Endothelial cell of umbilical vein (primary cell): ENCODE measurements around the gene IRF2. TPM values are rescaled to one million over a fixed set of nuclear protein-coding genes. Genes with fewer than 3 reads are reported as not detected.

ENCODE experiments used
- BruUV-seq: library from RNA; stranded (reverse); fragments of 400-500 nt; replicated peaks from 2 replicates; lab custom pipeline; 2021; lab: Mats Ljungman, UMichigan
- CTCF ChIA-PET: fragments of 300-600, 350-600 bp; sonication (Branson Sonifier 250); formaldehyde crosslinking; loops from one replicate; lab custom pipeline; 2021; ENCODE audit warnings: antibody characterized with exemption, inconsistent platforms; lab: Charles Lee
- POLR2A ChIA-PET: fragments of 300-600, 350-600 bp; sonication (Branson Sonifier 250); formaldehyde crosslinking; loops from one replicate; lab custom pipeline; 2021; ENCODE audit warnings: antibody characterized with exemption, inconsistent platforms; lab: Charles Lee
- DNase-seq: peaks from one replicate; pipeline ENCODE4 v3.0.0-alpha.2; 2011; ENCODE audit warnings: low read depth, low spot score
- FAIRE-seq: peaks from 2 replicates; lab custom pipeline; 2011; peaks lifted over from hg19 to GRCh38; lab: Jason Lieb, UNC
- H2AFZ ChIP-seq: 2 replicates; pipeline ENCODE4 v1.6.0; 2012; ENCODE audit warnings: low read depth, low read length, control low read depth, inconsistent platforms
- H3K27ac ChIP-seq: 2 replicates; pipeline ENCODE4 v1.5.1; 2011; ENCODE audit warnings: low read depth, mild to moderate bottlenecking, control low read depth, low read length, moderate library complexity; ENCODE audit not compliant: insufficient read depth
- H3K27me3 ChIP-seq, 2 experiments: 2 replicates each; pipeline versions ENCODE4 v1.6.0 to v1.6.1; 2011; ENCODE audit warnings: low read length in 2 of 2, mixed read lengths in 1 of 2; ENCODE audit not compliant: control insufficient read depth in 2 of 2, insufficient read depth in 2 of 2
- H3K36me3 ChIP-seq, 2 experiments: 2 replicates in 1 of 2; 3 replicates in 1 of 2; pipeline ENCODE4 v1.5.1; 2011; ENCODE audit warnings: low read length in 2 of 2, mild to moderate bottlenecking in 1 of 2, moderate library complexity in 1 of 2; ENCODE audit not compliant: control insufficient read depth in 2 of 2, insufficient read depth in 2 of 2; ENCODE audit errors: extremely low read depth in 1 of 2
- H3K4me1 ChIP-seq: 3 replicates; pipeline ENCODE4 v1.5.1; 2011; ENCODE audit warnings: mild to moderate bottlenecking, low read length; ENCODE audit not compliant: control insufficient read depth, insufficient read depth; ENCODE audit errors: extremely low read depth
- H3K4me2 ChIP-seq: 2 replicates; pipeline ENCODE4 v1.6.1; 2011; ENCODE audit warnings: low read length, control low read depth, mixed read lengths; ENCODE audit not compliant: insufficient read depth
- H3K4me3 ChIP-seq, 3 experiments: fragments of 200-600 bp in 1 of 3; sonication (generic), shearing (Covaris generic) in 1 of 3; replicated peaks in 1 of 3; 2 replicates each; pipeline ENCODE4 v1.5.1; 2011 to 2016; ENCODE audit warnings: control low read depth in 3 of 3, low read length in 3 of 3, mild to moderate bottlenecking in 2 of 3, inconsistent platforms in 1 of 3, low read depth in 1 of 3, moderate library complexity in 1 of 3; ENCODE audit not compliant: insufficient read depth in 1 of 3
- H3K79me2 ChIP-seq: 2 replicates; pipeline ENCODE4 v1.6.0; 2012; ENCODE audit warnings: low read length, inconsistent platforms; ENCODE audit not compliant: control insufficient read depth, insufficient read depth
- H3K9ac ChIP-seq: replicated peaks from 2 replicates; pipeline ENCODE3; 2011; ENCODE audit warnings: low read length, control low read depth; ENCODE audit not compliant: insufficient read depth; ENCODE audit errors: extremely low read depth
- H3K9me1 ChIP-seq: replicated peaks from 3 replicates; pipeline ENCODE4 v1.6.0; 2011; ENCODE audit warnings: mild to moderate bottlenecking, low read length; ENCODE audit not compliant: control insufficient read depth, insufficient read depth; ENCODE audit errors: extremely low read depth
- H3K9me3 ChIP-seq: replicated peaks from 2 replicates; pipeline ENCODE4 v1.5.1; 2012; ENCODE audit warnings: low read length, inconsistent platforms; ENCODE audit not compliant: control insufficient read depth, insufficient read depth
- H4K20me1 ChIP-seq: replicated peaks from 2 replicates; pipeline ENCODE3; 2011; ENCODE audit warnings: mild to moderate bottlenecking, low read length; ENCODE audit not compliant: control insufficient read depth, insufficient read depth; ENCODE audit errors: extremely low read depth
- CTCF ChIP-seq, 2 donors: IDR thresholded peaks; 1 replicate in 1 of 2; 2 replicates in 1 of 2; pipeline ENCODE4 v1.5.1; 2011; ENCODE audit warnings: low read length in 2 of 2, mild to moderate bottlenecking in 2 of 2, moderate library complexity in 2 of 2, control low read depth in 1 of 2, inconsistent platforms in 1 of 2, low read depth in 1 of 2; ENCODE audit not compliant: insufficient read depth in 1 of 2; ENCODE audit errors: extremely low read depth in 1 of 2
- EZH2 ChIP-seq: IDR thresholded peaks from 2 replicates; pipeline ENCODE4 v1.6.1; 2012; ENCODE audit warnings: borderline replicate concordance, low read depth, mild to moderate bottlenecking, moderate library complexity, low read length, inconsistent platforms; ENCODE audit not compliant: severe bottlenecking
- FOS ChIP-seq: IDR thresholded peaks from 2 replicates; pipeline ENCODE4 v1.6.1; 2011; ENCODE audit warnings: mild to moderate bottlenecking, low read length, moderate library complexity, borderline replicate concordance; ENCODE audit not compliant: insufficient read depth
- GATA2 ChIP-seq: IDR thresholded peaks from 2 replicates; pipeline ENCODE4 v1.7.0; 2011; ENCODE audit warnings: low read depth, mild to moderate bottlenecking, moderate library complexity, mixed read lengths, low read length; ENCODE audit not compliant: insufficient read length, insufficient read depth
- JUN ChIP-seq: IDR thresholded peaks from 2 replicates; pipeline ENCODE4 v1.6.1; 2011; ENCODE audit warnings: borderline replicate concordance, low read depth; ENCODE audit not compliant: insufficient read length, insufficient read depth
- MAX ChIP-seq: IDR thresholded peaks from 2 replicates; pipeline ENCODE4 v1.6.1; 2011; ENCODE audit not compliant: insufficient read depth, insufficient read length
- MYC ChIP-seq: IDR thresholded peaks from one replicate; pipeline ENCODE4 v1.6.1; 2011; ENCODE audit warnings: mild to moderate bottlenecking, low read depth, low read length
- POLR2A ChIP-seq: IDR thresholded peaks from 2 replicates; pipeline ENCODE4 v1.6.1; 2012; ENCODE audit warnings: low read depth, mild to moderate bottlenecking, control low read depth, low read length
- POLR2AphosphoS5 ChIP-seq: IDR thresholded peaks from 2 replicates; pipeline ENCODE4 v1.6.1; 2012; ENCODE audit warnings: low read depth, mild to moderate bottlenecking, control low read depth, low read length, moderate library complexity; ENCODE audit not compliant: insufficient read depth
- dilution Hi-C: fragments of 300-500 bp; cut with MboI; formaldehyde crosslinking; loops from one replicate; pipeline ENCODE4 v1.15.0; 2019; ENCODE audit warnings: low sequenced_read_pairs; ENCODE audit not compliant: extremely low pct_ligation_motif_present
- intact Hi-C: fragments of 100-400 bp; cut with micrococcal nuclease; formaldehyde crosslinking; loops from one replicate; pipeline ENCODE4 v1.10.0; 2022
- polyA plus RNA-seq, 4 experiments: library from polyadenylated mRNA; depleted of rRNA in 3 of 4; stranded (reverse) in 3 of 4; unstranded in 1 of 4; fragments of >200 nt; gene quantifications; 2 replicates each; pipeline versions ENCODE4 v1.2.1 to v1.2.3, GENCODE V29; 2011 to 2012; ENCODE audit warnings: missing spikeins in 1 of 4
- total RNA-seq: library from RNA; stranded (reverse); gene quantifications from 2 replicates; pipeline ENCODE4 v1.2.3, GENCODE V29; 2021

The IRF2 gene
- total and polyA plus RNA-seq, 2 donors (not counting 3 experiments of a cell fraction or from before 2014, with no cell fraction given), result 26.9 to 27.6 TPM

- Histone ChIP-seq H3K9me1 (no peaks in the 10 kb centered on the region), H3K4me2 (no peak overlapping the region), H3K9ac (no peak overlapping the region), H3K4me1 (no peaks in the 10 kb centered on the region), H3K79me2 (no peaks in the 10 kb centered on the region), H3K9me3 (no peaks in the 10 kb centered on the region), H3K27me3 (no peaks in the 10 kb centered on the region), H3K27ac (no peak overlapping the region), H4K20me1 (no peaks in the 10 kb centered on the region), H3K36me3 (peaks cover 6 to 53% of the 10 kb centered on the region in 2 experiments), H2AFZ (no peak overlapping the region), H3K4me3 (no peak overlapping the region)
- DNase-seq (no peak), FAIRE-seq (no peak)
- intact Hi-C loops, result no loop called here
- dilution Hi-C loops, result no loop called here
- CTCF ChIA-PET, result interaction anchor here (1.2 to 1.4 kb wide), 2 partner anchors 10 to 142 kb away, joined by 3 to 5 read pairs; no protein-coding TSS in a partner anchor
- BruUV-seq, result no TSS peak
- TF ChIP-seq JUN (no peak), MAX (no peak), CTCF (IDR thresholded peaks at IDR 0.05; ENCODE audit: extremely low read depth in 1 of 2, insufficient read depth in 1 of 2, low read depth in 1 of 2, low read length in 2 of 2) (no peak), EZH2 (no peak), POLR2A (no peak), POLR2AphosphoS5 (no peak), GATA2 (no peak), FOS (no peak), MYC (no peak)
- POLR2A ChIA-PET, result no interaction called here
Measured at GRCh38 chr4:184392748-184393559, 81.4 kb downstream of the IRF2 start.
